ENCODE results near the gene WNT7A. TPM values are rescaled to one million over a fixed set of nuclear protein-coding genes. Genes with fewer than 3 reads are reported as not detected.

Gene WNT7A
- total and polyA plus RNA-seq, 9 donors: under 0.01 to 1.0 (median 0.07) TPM; not detected in 4

GRCh38 chr3:13894807-13895154, 14.9 kb upstream of the WNT7A start:
- 22% methylated on average over 12 of the region's 20 CpGs for WGBS (ENCODE audit: insufficient coverage)
- Histone ChIP-seq H3K4me1 (ENCODE audit: control insufficient read depth, insufficient read depth, low read length) (peaks cover 15% of the 10 kb centered on the region), H3K4me3 (ENCODE audit: low read length) (peak overlapping the region; percentile 61), H3K27me3 (ENCODE audit: control insufficient read depth, insufficient read depth, low read length) (peaks cover 30% of the 10 kb centered on the region), H3K9me3 (replicated peaks; ENCODE audit: control insufficient read depth, low read depth, low read length) (no peaks in the 10 kb centered on the region), H3K27ac (ENCODE audit: low read length) (no peak overlapping the region), H3K36me3 (ENCODE audit: control insufficient read depth, insufficient read depth, low read length) (no peaks in the 10 kb centered on the region)
- DNase-seq: no peak

GRCh38 chr3:13894096-13894806, 14.4 kb upstream of the WNT7A start:
- Histone ChIP-seq H3K4me3 (ENCODE audit: low read length) (no peak overlapping the region), H3K4me1 (ENCODE audit: control insufficient read depth, insufficient read depth, low read length) (peaks cover 15% of the 10 kb centered on the region)

GRCh38 chr3:13892304-13892703, 12.4 kb upstream of the WNT7A start:
- Histone ChIP-seq H3K4me3 (ENCODE audit: low read length) (no peak overlapping the region), H3K27me3 (ENCODE audit: control insufficient read depth, insufficient read depth, low read length) (peaks cover 32% of the 10 kb centered on the region), H3K27ac (ENCODE audit: low read length) (no peak overlapping the region), H3K4me1 (ENCODE audit: control insufficient read depth, insufficient read depth, low read length) (peaks cover 15% of the 10 kb centered on the region), H3K36me3 (ENCODE audit: control insufficient read depth, insufficient read depth, low read length) (no peaks in the 10 kb centered on the region), H3K9me3 (replicated peaks; ENCODE audit: control insufficient read depth, low read depth, low read length) (no peaks in the 10 kb centered on the region)
- DNase-seq: no peak
- no CpG with 5 or more reads among the region's 2 CpGs for whole genome bisulfite sequencing (ENCODE audit: insufficient coverage)

More at GRCh38 chr3:13894096-13894806, 14.4 kb upstream of the WNT7A start:
- Histone ChIP-seq H3K27me3 (ENCODE audit: control insufficient read depth, insufficient read depth, low read length) (peaks cover 30% of the 10 kb centered on the region), H3K27ac (ENCODE audit: low read length) (no peak overlapping the region), H3K36me3 (ENCODE audit: control insufficient read depth, insufficient read depth, low read length) (no peaks in the 10 kb centered on the region), H3K9me3 (replicated peaks; ENCODE audit: control insufficient read depth, low read depth, low read length) (no peaks in the 10 kb centered on the region)
- DNase-seq: no peak
- WGBS (ENCODE audit: insufficient coverage): 42% methylated on average over 12 of the region's 13 CpGs

DNA sequence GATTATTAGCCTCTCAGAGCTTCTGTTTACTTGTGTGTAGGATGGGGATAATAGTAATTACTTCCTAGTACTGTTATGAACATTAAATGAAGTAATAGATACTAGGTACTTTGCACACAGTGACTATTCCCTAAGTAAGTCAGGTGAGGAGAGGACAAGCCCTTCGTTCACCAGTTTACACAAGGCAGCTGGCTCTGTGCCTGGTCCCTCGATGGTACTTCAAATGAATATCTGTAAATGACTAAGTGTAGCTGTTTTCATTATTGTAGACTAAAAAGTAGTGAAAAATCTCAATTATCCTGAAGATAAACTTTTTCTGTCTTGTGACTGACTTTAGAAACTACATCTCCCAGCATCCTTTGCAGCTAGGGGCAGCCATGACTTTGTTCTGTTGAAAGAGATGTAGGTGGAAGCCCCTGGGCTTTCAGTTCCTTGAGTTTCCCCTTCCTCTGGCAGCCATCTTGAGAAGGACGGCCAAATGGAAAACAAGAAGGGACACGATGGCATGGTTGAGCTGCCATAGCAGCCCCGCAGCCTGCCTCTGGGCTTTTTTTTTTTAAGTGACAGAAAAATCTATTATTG, 11.7 kb upstream of the WNT7A start:
- no peaks in the 10 kb centered on the region for H3K36me3 ChIP-seq (ENCODE audit: control insufficient read depth, insufficient read depth, low read length)
- H3K4me3 ChIP-seq (ENCODE audit: low read length): no peak overlapping the region
- 60% methylated on average over 1 of the region's 5 CpGs for WGBS (ENCODE audit: insufficient coverage)
- DNase-seq: no peak
- no peaks in the 10 kb centered on the region for H3K9me3 ChIP-seq (replicated peaks; ENCODE audit: control insufficient read depth, low read depth, low read length)
- peaks cover 15% of the 10 kb centered on the region for H3K4me1 ChIP-seq (ENCODE audit: control insufficient read depth, insufficient read depth, low read length)
- H3K27ac ChIP-seq (ENCODE audit: low read length): no peak overlapping the region
- peaks cover 35% of the 10 kb centered on the region for H3K27me3 ChIP-seq (ENCODE audit: control insufficient read depth, insufficient read depth, low read length)

DNA sequence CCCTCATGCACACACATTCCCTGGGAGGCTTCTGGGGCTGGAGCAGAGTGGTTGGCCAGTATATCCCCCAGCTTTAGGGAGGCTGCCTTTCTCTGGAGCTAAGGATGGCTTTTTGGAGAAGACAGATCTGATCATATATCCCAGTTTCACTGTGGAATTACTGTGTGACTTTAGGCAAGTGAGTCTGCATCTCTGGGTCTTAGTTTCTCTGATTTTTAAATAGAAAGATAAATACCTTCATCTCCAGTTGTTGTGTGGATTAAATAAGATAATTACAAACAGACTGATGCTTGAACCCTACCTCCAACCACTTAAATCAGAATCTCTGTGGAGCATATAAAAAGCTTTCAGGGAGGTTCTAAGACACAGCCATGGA, 11.1 kb upstream of the WNT7A start:
- Histone ChIP-seq H3K27ac (ENCODE audit: low read length) (no peak overlapping the region), H3K36me3 (ENCODE audit: control insufficient read depth, insufficient read depth, low read length) (no peaks in the 10 kb centered on the region), H3K4me1 (ENCODE audit: control insufficient read depth, insufficient read depth, low read length) (peaks cover 9% of the 10 kb centered on the region), H3K4me3 (ENCODE audit: low read length) (no peak overlapping the region), H3K27me3 (ENCODE audit: control insufficient read depth, insufficient read depth, low read length) (peaks cover 31% of the 10 kb centered on the region), H3K9me3 (replicated peaks; ENCODE audit: control insufficient read depth, low read depth, low read length) (no peaks in the 10 kb centered on the region)
- DNase-seq: no peak

GRCh38 chr3:13890377-13891016, 10.6 kb upstream of the WNT7A start:
- 56% methylated on average over 12 of the region's 13 CpGs for WGBS (ENCODE audit: insufficient coverage)

DNA sequence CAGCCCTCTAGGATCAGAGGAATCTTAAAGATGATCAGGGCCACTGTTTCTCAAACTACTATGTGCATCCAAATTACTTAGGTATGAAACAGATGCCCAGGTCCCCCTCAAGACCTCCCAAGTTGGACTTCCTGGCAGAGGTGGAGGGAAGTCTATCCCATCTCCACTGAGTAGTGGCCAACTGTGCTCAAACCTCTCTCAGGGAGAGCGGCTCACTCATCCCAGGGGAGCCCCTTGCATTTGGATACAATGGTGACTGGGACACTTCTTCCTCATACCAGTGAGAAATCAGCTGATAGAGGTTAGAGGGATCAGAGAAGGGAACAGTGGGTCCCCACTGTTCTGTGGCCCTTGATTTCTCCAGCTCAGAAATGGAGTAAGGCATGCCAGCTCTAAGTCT, 8.7 kb upstream of the WNT7A start:
- no peaks in the 10 kb centered on the region for H3K4me1 ChIP-seq (ENCODE audit: control insufficient read depth, insufficient read depth, low read length)
- peaks cover 28% of the 10 kb centered on the region for H3K27me3 ChIP-seq (ENCODE audit: control insufficient read depth, insufficient read depth, low read length)
- no CpG with 5 or more reads among the region's 1 CpG for WGBS (ENCODE audit: insufficient coverage)
- H3K4me3 ChIP-seq (ENCODE audit: low read length): no peak overlapping the region
- H3K27ac ChIP-seq (ENCODE audit: low read length): no peak overlapping the region
- H3K36me3 ChIP-seq (ENCODE audit: control insufficient read depth, insufficient read depth, low read length): no peaks in the 10 kb centered on the region
- no peaks in the 10 kb centered on the region for H3K9me3 ChIP-seq (replicated peaks; ENCODE audit: control insufficient read depth, low read depth, low read length)
- no peak for DNase-seq

More at GRCh38 chr3:13890377-13891016, 10.6 kb upstream of the WNT7A start:
- Histone ChIP-seq H3K9me3 (replicated peaks; ENCODE audit: control insufficient read depth, low read depth, low read length) (no peaks in the 10 kb centered on the region), H3K4me1 (ENCODE audit: control insufficient read depth, insufficient read depth, low read length) (peaks cover 5% of the 10 kb centered on the region), H3K27ac (ENCODE audit: low read length) (no peak overlapping the region), H3K27me3 (ENCODE audit: control insufficient read depth, insufficient read depth, low read length) (peaks cover 30% of the 10 kb centered on the region), H3K36me3 (ENCODE audit: control insufficient read depth, insufficient read depth, low read length) (no peaks in the 10 kb centered on the region), H3K4me3 (ENCODE audit: low read length) (no peak overlapping the region)
- DNase-seq: no peak

DNA sequence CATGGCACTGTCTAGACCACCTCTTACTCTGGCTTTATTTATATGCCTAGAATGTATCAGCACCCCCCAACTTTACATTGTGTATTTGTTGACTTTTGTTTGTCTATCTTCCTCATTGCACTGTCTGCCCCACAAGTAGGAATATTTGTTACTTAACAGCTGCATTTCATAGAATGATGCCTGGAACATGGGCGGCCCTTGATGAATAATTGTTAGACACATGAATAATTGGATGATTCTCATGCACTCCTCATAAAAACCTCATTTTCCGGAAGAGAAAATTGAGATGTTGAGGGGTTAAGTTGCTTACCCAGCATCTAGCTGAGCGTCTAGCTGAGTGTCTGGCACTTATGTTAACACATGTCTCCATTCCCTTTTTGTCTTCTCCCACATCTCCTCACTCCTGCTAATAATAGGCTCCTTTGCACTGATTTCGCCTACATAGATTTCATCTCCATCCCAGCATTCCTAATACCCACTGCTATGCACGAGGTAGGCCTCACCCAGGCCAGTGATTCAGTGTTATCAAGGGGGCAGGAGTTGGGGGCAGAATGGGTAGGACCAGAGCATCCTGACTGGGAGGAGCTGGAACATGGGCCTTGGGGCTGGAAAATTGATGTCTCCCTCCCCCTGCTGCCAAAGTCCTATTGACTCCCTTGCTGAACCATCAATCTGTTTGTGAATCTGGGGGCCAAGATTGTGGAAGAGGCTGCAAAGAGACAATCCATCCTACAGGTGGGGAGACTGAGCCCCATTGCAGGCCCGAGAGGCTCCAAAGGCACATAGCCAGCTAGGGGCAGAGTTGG, 7.8 kb upstream of the WNT7A start:
- no peak for DNase-seq
- peaks cover 36% of the 10 kb centered on the region for H3K27me3 ChIP-seq (ENCODE audit: control insufficient read depth, insufficient read depth, low read length)
- no peaks in the 10 kb centered on the region for H3K9me3 ChIP-seq (replicated peaks; ENCODE audit: control insufficient read depth, low read depth, low read length)
- H3K27ac ChIP-seq (ENCODE audit: low read length): no peak overlapping the region
- H3K4me3 ChIP-seq (ENCODE audit: low read length): no peak overlapping the region
- 19% methylated on average over 2 of the region's 6 CpGs for WGBS (ENCODE audit: insufficient coverage)
- H3K36me3 ChIP-seq (ENCODE audit: control insufficient read depth, insufficient read depth, low read length): no peaks in the 10 kb centered on the region
- H3K4me1 ChIP-seq (ENCODE audit: control insufficient read depth, insufficient read depth, low read length): no peaks in the 10 kb centered on the region

- 81% methylated on average over 2 of the region's 4 CpGs for WGBS (ENCODE audit: insufficient coverage)
- Histone ChIP-seq H3K4me3 (ENCODE audit: low read length) (no peak overlapping the region), H3K27ac (ENCODE audit: low read length) (no peak overlapping the region), H3K27me3 (ENCODE audit: control insufficient read depth, insufficient read depth, low read length) (peaks cover 47% of the 10 kb centered on the region), H3K4me1 (ENCODE audit: control insufficient read depth, insufficient read depth, low read length) (no peaks in the 10 kb centered on the region), H3K9me3 (replicated peaks; ENCODE audit: control insufficient read depth, low read depth, low read length) (no peaks in the 10 kb centered on the region), H3K36me3 (ENCODE audit: control insufficient read depth, insufficient read depth, low read length) (no peaks in the 10 kb centered on the region)
- DNase-seq: no peak
Observed at GRCh38 chr3:13886593-13887129, 6.8 kb upstream of the WNT7A start.

GRCh38 chr3:13885704-13886010, 5.8 kb upstream of the WNT7A start:
- DNase-seq: no peak
- WGBS (ENCODE audit: insufficient coverage): 34% methylated on average over 3 of the region's 8 CpGs
- peaks cover 57% of the 10 kb centered on the region for H3K27me3 ChIP-seq (ENCODE audit: control insufficient read depth, insufficient read depth, low read length)

More at GRCh38 chr3:13885704-13886010, 5.8 kb upstream of the WNT7A start:
- Histone ChIP-seq H3K9me3 (replicated peaks; ENCODE audit: control insufficient read depth, low read depth, low read length) (no peaks in the 10 kb centered on the region), H3K27ac (ENCODE audit: low read length) (no peak overlapping the region), H3K4me1 (ENCODE audit: control insufficient read depth, insufficient read depth, low read length) (no peaks in the 10 kb centered on the region), H3K4me3 (ENCODE audit: low read length) (no peak overlapping the region), H3K36me3 (ENCODE audit: control insufficient read depth, insufficient read depth, low read length) (no peaks in the 10 kb centered on the region)
